Bronchial epithelial cell (primary cell): ENCODE results near the gene FCER1G. TPM values are rescaled to one million over a fixed set of nuclear protein-coding genes. Genes with fewer than 3 reads are reported as not detected.

Experiments used
- DNase-seq: peaks from one replicate; pipeline ENCODE4 v3.0.0-alpha.2; 2010; ENCODE audit warnings: low read depth
- FAIRE-seq: peaks from 2 replicates; lab custom pipeline; 2011; peaks lifted over from hg19 to GRCh38; lab: Jason Lieb, UNC
- H3K27me3 ChIP-seq: 2 replicates; pipeline ENCODE4 v1.5.1; 2011; ENCODE audit warnings: low read length; ENCODE audit not compliant: control insufficient read depth, insufficient read depth
- H3K36me3 ChIP-seq: 2 replicates; pipeline ENCODE4 v1.5.1; 2011; ENCODE audit warnings: low read length; ENCODE audit not compliant: control insufficient read depth, insufficient read depth
- H3K4me3 ChIP-seq: 2 replicates; pipeline ENCODE4 v1.5.1; 2011; ENCODE audit warnings: mild to moderate bottlenecking, low read depth, low read length, control low read depth
- total RNA-seq: library from RNA; depleted of rRNA; stranded (reverse); fragments of >200 nt; gene quantifications from 2 replicates; pipeline ENCODE4 v1.2.1, GENCODE V29; 2014
- TF ChIP-seq, protein P1 (sequence below): IDR thresholded peaks from 2 replicates; pipeline ENCODE4 v1.5.1; 2011; ENCODE audit warnings: mild to moderate bottlenecking, moderate library complexity, low read length, control low read depth, inconsistent platforms; ENCODE audit not compliant: insufficient read depth, severe bottlenecking

Gene FCER1G
- total RNA-seq, 1 donor from 2014 or later = 0.26 TPM

DNA sequence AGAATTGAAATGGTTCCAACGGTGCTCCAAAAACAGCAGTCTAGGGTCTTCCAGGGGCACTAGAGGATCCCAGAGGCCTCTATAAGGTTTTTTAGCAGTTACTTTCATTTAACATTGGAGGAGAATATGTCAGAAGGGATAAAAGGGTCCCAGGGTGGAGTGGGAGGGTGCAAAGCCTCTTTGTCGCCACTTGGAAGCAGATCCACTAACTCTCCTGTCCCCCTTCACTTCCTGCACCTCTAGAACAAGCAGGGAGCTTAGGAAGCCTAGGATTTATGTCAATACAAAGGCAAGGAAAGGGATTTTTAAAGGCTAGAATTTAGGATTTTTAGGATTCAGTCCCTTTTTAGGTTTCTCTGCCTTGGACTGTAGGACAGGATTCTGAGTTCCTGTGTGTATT, 51.7 kb downstream of the FCER1G start:
- no peak for FAIRE-seq
- no peaks in the 10 kb centered on the region for H3K27me3 ChIP-seq
- H3K4me3 ChIP-seq = no peak overlapping the region
- no peaks in the 10 kb centered on the region for H3K36me3 ChIP-seq
- TF ChIP-seq, protein P1, sequence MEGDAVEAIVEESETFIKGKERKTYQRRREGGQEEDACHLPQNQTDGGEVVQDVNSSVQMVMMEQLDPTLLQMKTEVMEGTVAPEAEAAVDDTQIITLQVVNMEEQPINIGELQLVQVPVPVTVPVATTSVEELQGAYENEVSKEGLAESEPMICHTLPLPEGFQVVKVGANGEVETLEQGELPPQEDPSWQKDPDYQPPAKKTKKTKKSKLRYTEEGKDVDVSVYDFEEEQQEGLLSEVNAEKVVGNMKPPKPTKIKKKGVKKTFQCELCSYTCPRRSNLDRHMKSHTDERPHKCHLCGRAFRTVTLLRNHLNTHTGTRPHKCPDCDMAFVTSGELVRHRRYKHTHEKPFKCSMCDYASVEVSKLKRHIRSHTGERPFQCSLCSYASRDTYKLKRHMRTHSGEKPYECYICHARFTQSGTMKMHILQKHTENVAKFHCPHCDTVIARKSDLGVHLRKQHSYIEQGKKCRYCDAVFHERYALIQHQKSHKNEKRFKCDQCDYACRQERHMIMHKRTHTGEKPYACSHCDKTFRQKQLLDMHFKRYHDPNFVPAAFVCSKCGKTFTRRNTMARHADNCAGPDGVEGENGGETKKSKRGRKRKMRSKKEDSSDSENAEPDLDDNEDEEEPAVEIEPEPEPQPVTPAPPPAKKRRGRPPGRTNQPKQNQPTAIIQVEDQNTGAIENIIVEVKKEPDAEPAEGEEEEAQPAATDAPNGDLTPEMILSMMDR = no peak
- no peak for DNase-seq

- TF ChIP-seq, protein P1 = no peak
- Histone ChIP-seq H3K36me3 (no peaks in the 10 kb centered on the region), H3K27me3 (no peaks in the 10 kb centered on the region), H3K4me3 (no peak overlapping the region)
- FAIRE-seq (no peak), DNase-seq (no peak)
These were observed 52.2 kb downstream of the FCER1G start for GRCh38 chr1:161267321-161267720.

Other genes with a start within 250 kb of the FCER1G start
- gene F11R, start 194.1 kb upstream of the FCER1G start, total RNA-seq = 269 and 280 TPM in 2 replicates
- 55.5 and 87.1 TPM in 2 replicates for gene TSTD1, start 176.3 kb upstream of the FCER1G start, total RNA-seq
- gene USF1, start 169.3 kb upstream of the FCER1G start, total RNA-seq = 58.4 and 70.2 TPM in 2 replicates
- 1.3 and 3.1 TPM in 2 replicates for gene ARHGAP30, start 145.4 kb upstream of the FCER1G start, total RNA-seq
- 108 and 200 TPM in 2 replicates for gene NECTIN4, start 125.7 kb upstream of the FCER1G start, total RNA-seq
- gene KLHDC9, start 116.9 kb upstream of the FCER1G start, total RNA-seq = 1.3 and 5.0 TPM in 2 replicates
- 204 and 224 TPM in 2 replicates for gene PFDN2, start 97.3 kb upstream of the FCER1G start, total RNA-seq
- gene NIT1, start 97.2 kb upstream of the FCER1G start, total RNA-seq = 40.5 and 58.2 TPM in 2 replicates
- gene DEDD, start 82.6 kb upstream of the FCER1G start, total RNA-seq = 26.9 and 31.9 TPM in 2 replicates
- 93.5 and 94.3 TPM in 2 replicates for gene UFC1, start 61.3 kb upstream of the FCER1G start, total RNA-seq
- 3.9 and 4.7 TPM in 2 replicates for gene USP21, start 55.8 kb upstream of the FCER1G start, total RNA-seq
- gene PPOX, start 48.9 kb upstream of the FCER1G start, total RNA-seq = 10.0 and 11.0 TPM in 2 replicates
- gene B4GALT3, start 37.8 kb upstream of the FCER1G start, total RNA-seq = 11.5 and 12.9 TPM in 2 replicates
- under 0.01 TPM in 1 of 2 replicates, not detected in the other for gene ADAMTS4, start 16.2 kb upstream of the FCER1G start, total RNA-seq
- 131 and 132 TPM in 2 replicates for gene NDUFS2, start 12.9 kb upstream of the FCER1G start, total RNA-seq
- not detected in 2 replicates for gene APOA2, start 8.3 kb downstream of the FCER1G start, total RNA-seq
- 7.8 and 10.8 TPM in 2 replicates for gene TOMM40L, start 10.8 kb downstream of the FCER1G start, total RNA-seq
- not detected in 2 replicates for gene NR1I3, start 22.9 kb downstream of the FCER1G start, total RNA-seq
- gene PCP4L1, start 43.5 kb downstream of the FCER1G start, total RNA-seq = 0.26 and 3.5 TPM in 2 replicates
- gene MPZ, start 94.7 kb downstream of the FCER1G start, total RNA-seq = under 0.01 and 0.13 TPM in 2 replicates
- 14.8 and 15.0 TPM in 2 replicates for gene SDHC, start 99.1 kb downstream of the FCER1G start, total RNA-seq
- gene CFAP126, start 152.6 kb downstream of the FCER1G start, total RNA-seq = not detected in 2 replicates